Skin epidermis (tissue), 12 donors: ENCODE data around the gene STARD9.
"Not testable (repeated sequence)": the region's sequence is repeated elsewhere in the genome, so short reads cannot be mapped to it uniquely, and the experiment has no call there.

Experiments
- H3K27ac ChIP-seq, 21 experiments: fragments of 200-600 bp; sonication (generic) in 11 of 21; one replicate each; pipeline ENCODE4 v1.5.0; 2020; ENCODE audit warnings: mild to moderate bottlenecking in 3 of 21, inconsistent platforms in 2 of 21, moderate library complexity in 2 of 21
- H3K4me3 ChIP-seq, 7 experiments: fragments of 200-600 bp; sonication (generic) in 2 of 7; one replicate each; pipeline ENCODE4 v1.5.0; 2020; ENCODE audit warnings: inconsistent platforms in 2 of 7, mild to moderate bottlenecking in 2 of 7, moderate library complexity in 1 of 7

STARD9 gene

GRCh38 chr15:42619656-42620371, 44.4 kb downstream of the STARD9 start:
- H3K27ac ChIP-seq, result no peak overlapping the region
- no peak overlapping the region for H3K4me3 ChIP-seq

- no peak overlapping the region for H3K4me3 ChIP-seq
- no peak overlapping the region for H3K27ac ChIP-seq
Observed at GRCh38 chr15:42621386-42621785, 46.0 kb downstream of the STARD9 start.

- no peak overlapping the region for H3K27ac ChIP-seq
- H3K4me3 ChIP-seq, result no peak overlapping the region
Observed at GRCh38 chr15:42621996-42622925, 46.9 kb downstream of the STARD9 start.

GRCh38 chr15:42623951-42624350, 48.5 kb downstream of the STARD9 start:
- no peak overlapping the region for H3K27ac ChIP-seq

GRCh38 chr15:42627485-42627884, 52.1 kb downstream of the STARD9 start:
- Histone ChIP-seq H3K4me3 (no peak overlapping the region), H3K27ac (no peak overlapping the region)

More at GRCh38 chr15:42623951-42624350, 48.5 kb downstream of the STARD9 start:
- H3K4me3 ChIP-seq, result no peak overlapping the region

- H3K4me3 ChIP-seq, result no peak overlapping the region
- no peak overlapping the region for H3K27ac ChIP-seq
Observed at GRCh38 chr15:42628761-42629160, 53.4 kb downstream of the STARD9 start.

GRCh38 chr15:42632105-42632675, 56.8 kb downstream of the STARD9 start:
- no peak overlapping the region for H3K27ac ChIP-seq

GRCh38 chr15:42640109-42640508, 64.7 kb downstream of the STARD9 start:
- H3K4me3 ChIP-seq, result no peak overlapping the region
- no peak overlapping the region for H3K27ac ChIP-seq

More at GRCh38 chr15:42632105-42632675, 56.8 kb downstream of the STARD9 start:
- no peak overlapping the region for H3K4me3 ChIP-seq

GRCh38 chr15:42650208-42651066, 75.0 kb downstream of the STARD9 start:
- no peak overlapping the region for H3K27ac ChIP-seq

GRCh38 chr15:42665827-42666226, 90.4 kb downstream of the STARD9 start:
- Histone ChIP-seq H3K27ac (no peak overlapping the region), H3K4me3 (no peak overlapping the region)

More at GRCh38 chr15:42650208-42651066, 75.0 kb downstream of the STARD9 start:
- H3K4me3 ChIP-seq, result no peak overlapping the region

- no peak overlapping the region for H3K27ac ChIP-seq
- no peak overlapping the region for H3K4me3 ChIP-seq
Observed at GRCh38 chr15:42667855-42668254, 92.4 kb downstream of the STARD9 start.

GRCh38 chr15:42670451-42670850, 95.0 kb downstream of the STARD9 start:
- no peak overlapping the region for H3K27ac ChIP-seq
- H3K4me3 ChIP-seq, result no peak overlapping the region

GRCh38 chr15:42672444-42672843, 97.0 kb downstream of the STARD9 start:
- Histone ChIP-seq H3K4me3 (no peak overlapping the region), H3K27ac (no peak overlapping the region)

- Histone ChIP-seq H3K27ac (no peak overlapping the region), H3K4me3 (no peak overlapping the region)
Observed at GRCh38 chr15:42674472-42674871, 99.1 kb downstream of the STARD9 start.

- Histone ChIP-seq H3K4me3 (no peak overlapping the region), H3K27ac (no peak overlapping the region)
Observed at GRCh38 chr15:42675021-42675420, 99.6 kb downstream of the STARD9 start.

GRCh38 chr15:42679285-42680141, 104.1 kb downstream of the STARD9 start:
- H3K27ac ChIP-seq, result peak overlapping the region in 2 of 21 experiments; percentile 24 to 26
- no peak overlapping the region for H3K4me3 ChIP-seq

- not testable (repeated sequence) for H3K4me3 ChIP-seq
- H3K27ac ChIP-seq, result peak overlapping the region in 1 of 21 experiments; percentile 26
Observed at GRCh38 chr15:42680142-42680482, 104.7 kb downstream of the STARD9 start.

GRCh38 chr15:42681119-42681518, 105.7 kb downstream of the STARD9 start:
- Histone ChIP-seq H3K27ac (no peak overlapping the region), H3K4me3 (no peak overlapping the region)

GRCh38 chr15:42686281-42686680, 110.9 kb downstream of the STARD9 start:
- no peak overlapping the region for H3K27ac ChIP-seq

More at GRCh38 chr15:42686281-42686680, 110.9 kb downstream of the STARD9 start:
- no peak overlapping the region for H3K4me3 ChIP-seq
